GM12801 (cell line): ENCODE data around the gene MROH8.

Experiments
- CTCF ChIP-seq: IDR thresholded peaks from one replicate; pipeline ENCODE4 v1.5.1; 2011; ENCODE audit warnings: control low read depth; ENCODE audit not compliant: insufficient read length; ENCODE audit errors: extremely low read depth

The MROH8 gene

GRCh38 chr20:37077009-37077408, 102.3 kb downstream of the MROH8 start:
- no peak for TF ChIP-seq CTCF

- TF ChIP-seq CTCF, result no peak
Measured at GRCh38 chr20:37075932-37076685, 103.2 kb downstream of the MROH8 start.

GRCh38 chr20:37072293-37073196, 106.8 kb downstream of the MROH8 start:
- no peak for TF ChIP-seq CTCF

- TF ChIP-seq CTCF, result no peak
Measured at GRCh38 chr20:37071481-37071911, 107.9 kb downstream of the MROH8 start.

- TF ChIP-seq CTCF, result no peak
Measured at GRCh38 chr20:37066168-37066567, 113.2 kb downstream of the MROH8 start.

- TF ChIP-seq CTCF, result no peak
Measured at GRCh38 chr20:37055276-37055675, 124.1 kb downstream of the MROH8 start.

- TF ChIP-seq CTCF, result no peak
Measured at GRCh38 chr20:37053230-37053950, 126.0 kb downstream of the MROH8 start.
